AG09309 (cell line): ENCODE measurements around the gene RPS19BP1.

Experiments used
- DNase-seq: peaks from one replicate; pipeline ENCODE4 v3.0.0-alpha.2; 2010; ENCODE audit warnings: low read depth
- H3K4me3 ChIP-seq: 2 replicates; pipeline ENCODE4 v1.5.1; 2011; ENCODE audit warnings: mild to moderate bottlenecking, low read depth, low read length, moderate library complexity; ENCODE audit not compliant: control insufficient read depth
- TF ChIP-seq, protein P1 (sequence below): IDR thresholded peaks from 2 replicates; pipeline ENCODE4 v1.5.1; 2011; ENCODE audit warnings: mild to moderate bottlenecking, low read depth, low read length, inconsistent platforms; ENCODE audit not compliant: insufficient read depth, control insufficient read depth; ENCODE audit errors: missing control alignments

Gene RPS19BP1

GRCh38 chr22:39535357-39535725 is 2.8 kb upstream of the RPS19BP1 start:
- no peak overlapping the region for H3K4me3 ChIP-seq
- no peak for DNase-seq
- TF ChIP-seq, protein P1, sequence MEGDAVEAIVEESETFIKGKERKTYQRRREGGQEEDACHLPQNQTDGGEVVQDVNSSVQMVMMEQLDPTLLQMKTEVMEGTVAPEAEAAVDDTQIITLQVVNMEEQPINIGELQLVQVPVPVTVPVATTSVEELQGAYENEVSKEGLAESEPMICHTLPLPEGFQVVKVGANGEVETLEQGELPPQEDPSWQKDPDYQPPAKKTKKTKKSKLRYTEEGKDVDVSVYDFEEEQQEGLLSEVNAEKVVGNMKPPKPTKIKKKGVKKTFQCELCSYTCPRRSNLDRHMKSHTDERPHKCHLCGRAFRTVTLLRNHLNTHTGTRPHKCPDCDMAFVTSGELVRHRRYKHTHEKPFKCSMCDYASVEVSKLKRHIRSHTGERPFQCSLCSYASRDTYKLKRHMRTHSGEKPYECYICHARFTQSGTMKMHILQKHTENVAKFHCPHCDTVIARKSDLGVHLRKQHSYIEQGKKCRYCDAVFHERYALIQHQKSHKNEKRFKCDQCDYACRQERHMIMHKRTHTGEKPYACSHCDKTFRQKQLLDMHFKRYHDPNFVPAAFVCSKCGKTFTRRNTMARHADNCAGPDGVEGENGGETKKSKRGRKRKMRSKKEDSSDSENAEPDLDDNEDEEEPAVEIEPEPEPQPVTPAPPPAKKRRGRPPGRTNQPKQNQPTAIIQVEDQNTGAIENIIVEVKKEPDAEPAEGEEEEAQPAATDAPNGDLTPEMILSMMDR: no peak

- peak overlapping the region; percentile 12; the same call in 1 of the 2 replicates for H3K4me3 ChIP-seq
- DNase-seq: no peak
- TF ChIP-seq, protein P1: peak; percentile 89
Measured at GRCh38 chr22:39534591-39535356, 2.2 kb upstream of the RPS19BP1 start.

- DNase-seq: no peak
- no peak overlapping the region for H3K4me3 ChIP-seq
- TF ChIP-seq, protein P1: no peak
Measured at GRCh38 chr22:39534092-39534506, 1.6 kb upstream of the RPS19BP1 start.

DNA sequence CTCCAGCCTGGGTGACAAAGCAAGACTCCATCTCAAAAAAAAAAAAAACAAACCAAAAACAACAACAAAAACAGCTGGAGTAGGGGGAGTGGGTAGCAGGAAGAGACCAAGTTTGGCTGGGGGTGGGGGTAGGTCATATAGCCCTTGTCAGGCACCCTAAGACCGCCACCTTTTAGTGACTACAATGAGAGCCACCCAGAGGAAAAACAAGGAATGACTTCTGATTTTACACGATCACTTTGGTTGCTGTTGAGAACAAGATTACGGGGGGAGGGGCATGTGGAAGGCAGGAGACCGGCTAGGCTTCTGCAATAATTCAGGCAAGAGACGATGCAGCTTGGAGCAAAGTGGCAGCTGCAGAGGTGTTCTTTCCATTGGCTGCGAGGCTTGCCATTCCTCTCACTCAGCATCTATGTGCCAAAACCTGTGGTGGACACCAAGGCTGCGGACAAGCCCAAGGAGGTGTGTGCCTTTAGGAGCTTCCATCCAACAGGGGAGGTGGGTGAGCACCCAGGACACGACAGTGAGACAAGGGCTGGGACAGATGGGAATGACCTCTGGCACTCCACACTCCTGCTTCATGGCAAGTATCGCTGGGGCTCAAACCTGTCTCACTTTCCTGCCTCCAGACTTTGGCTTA is 1.7 kb downstream of the RPS19BP1 start:
- no peak for DNase-seq
- H3K4me3 ChIP-seq: no peak overlapping the region
- TF ChIP-seq, protein P1: no peak

DNA sequence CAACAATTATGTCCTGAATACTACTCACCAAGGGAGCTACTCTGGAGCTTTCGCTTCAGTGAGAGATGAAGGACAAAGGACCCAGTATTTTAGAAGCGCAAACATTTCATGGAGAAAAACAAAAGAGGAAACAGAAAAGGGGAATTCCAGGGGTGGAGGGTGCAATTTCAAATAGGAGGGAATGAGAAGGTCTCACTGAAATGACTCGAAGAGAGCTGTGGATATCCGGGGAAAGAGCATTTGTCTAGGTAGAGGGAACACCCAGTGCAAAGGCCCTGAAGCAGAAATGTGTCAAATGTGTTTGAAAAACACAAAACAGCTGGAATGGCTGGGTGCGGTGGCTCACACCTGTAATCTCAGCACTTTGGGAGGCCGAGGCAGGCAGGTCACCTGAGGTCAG is 2.4 kb downstream of the RPS19BP1 start:
- TF ChIP-seq, protein P1: no peak
- H3K4me3 ChIP-seq: no peak overlapping the region
- no peak for DNase-seq

GRCh38 chr22:39529487-39529851 is 3.1 kb downstream of the RPS19BP1 start:
- no peak overlapping the region for H3K4me3 ChIP-seq
- TF ChIP-seq, protein P1: no peak
- no peak for DNase-seq
